ENCODE results near the gene MYO5A.
A peak's percentile ranks its signal among the peaks of the same experiment; 100 is the strongest.

Gene MYO5A

GRCh38 chr15:52281085-52282035 is 247.3 kb downstream of the MYO5A start:
- Histone ChIP-seq H3K4me1 (ENCODE audit: control insufficient read depth in 5 of 5, insufficient read depth in 5 of 5, low read length in 5 of 5) (peaks cover 0 to under 1% (median 0%) of the 10 kb centered on the region in 5 donors), H3K27me3 (ENCODE audit: control insufficient read depth in 5 of 5, insufficient read depth in 4 of 5, low read length in 5 of 5) (peaks cover 0 to 2% (median 2%) of the 10 kb centered on the region in 5 donors), H3K27ac (ENCODE audit: low read depth, low read length) (no peak overlapping the region), H3K9me3 (ENCODE audit: control insufficient read depth in 5 of 5, low read length in 5 of 5) (no peaks in the 10 kb centered on the region), H3K4me3 (ENCODE audit: low read depth in 1 of 5, low read length in 5 of 5) (no peak overlapping the region), H3K9ac (ENCODE audit: low read length in 5 of 5) (no peak overlapping the region), H3K36me3 (ENCODE audit: control insufficient read depth in 5 of 5, insufficient read depth in 5 of 5, low read length in 5 of 5) (peaks cover 0 to 23% (median 17%) of the 10 kb centered on the region in 5 donors)

GRCh38 chr15:52280326-52281084 is 248.2 kb downstream of the MYO5A start:
- Histone ChIP-seq H3K36me3 (ENCODE audit: control insufficient read depth in 5 of 5, insufficient read depth in 5 of 5, low read length in 5 of 5) (peaks cover 0 to 23% (median 19%) of the 10 kb centered on the region in 5 donors), H3K27ac (ENCODE audit: low read depth, low read length) (no peak overlapping the region), H3K4me3 (ENCODE audit: low read depth in 1 of 5, low read length in 5 of 5) (no peak overlapping the region), H3K27me3 (ENCODE audit: control insufficient read depth in 5 of 5, insufficient read depth in 4 of 5, low read length in 5 of 5) (peaks cover 0 to 2% (median 2%) of the 10 kb centered on the region in 5 donors), H3K4me1 (ENCODE audit: control insufficient read depth in 5 of 5, insufficient read depth in 5 of 5, low read length in 5 of 5) (peaks cover 0 to 5% (median 0%) of the 10 kb centered on the region in 5 donors), H3K9ac (ENCODE audit: low read length in 5 of 5) (no peak overlapping the region), H3K9me3 (ENCODE audit: control insufficient read depth in 5 of 5, low read length in 5 of 5) (no peaks in the 10 kb centered on the region)

GRCh38 chr15:52278636-52279367 is 249.9 kb downstream of the MYO5A start:
- peaks cover 0 to 2% (median 2%) of the 10 kb centered on the region in 5 donors for H3K27me3 ChIP-seq (ENCODE audit: control insufficient read depth in 5 of 5, insufficient read depth in 4 of 5, low read length in 5 of 5)
- H3K27ac ChIP-seq (ENCODE audit: low read depth, low read length), result no peak overlapping the region
- H3K4me1 ChIP-seq (ENCODE audit: control insufficient read depth in 5 of 5, insufficient read depth in 5 of 5, low read length in 5 of 5), result peaks cover 0 to 5% (median 0%) of the 10 kb centered on the region in 5 donors
- peaks cover 0 to 31% (median 29%) of the 10 kb centered on the region in 5 donors for H3K36me3 ChIP-seq (ENCODE audit: control insufficient read depth in 5 of 5, insufficient read depth in 5 of 5, low read length in 5 of 5)
- no peak overlapping the region for H3K9ac ChIP-seq (ENCODE audit: low read length in 5 of 5)
- no peak overlapping the region for H3K4me3 ChIP-seq (ENCODE audit: low read depth in 1 of 5, low read length in 5 of 5)
- H3K9me3 ChIP-seq (ENCODE audit: control insufficient read depth in 5 of 5, low read length in 5 of 5), result no peaks in the 10 kb centered on the region

GRCh38 chr15:52278135-52278534 is 250.5 kb downstream of the MYO5A start:
- no peak overlapping the region for H3K4me3 ChIP-seq (ENCODE audit: low read depth in 1 of 5, low read length in 5 of 5)
- peaks cover 0 to 31% (median 29%) of the 10 kb centered on the region in 5 donors for H3K36me3 ChIP-seq (ENCODE audit: control insufficient read depth in 5 of 5, insufficient read depth in 5 of 5, low read length in 5 of 5)
- no peak overlapping the region for H3K9ac ChIP-seq (ENCODE audit: low read length in 5 of 5)
- H3K4me1 ChIP-seq (ENCODE audit: control insufficient read depth in 5 of 5, insufficient read depth in 5 of 5, low read length in 5 of 5), result peaks cover 0 to 5% (median 0%) of the 10 kb centered on the region in 5 donors
- no peak overlapping the region for H3K27ac ChIP-seq (ENCODE audit: low read depth, low read length)
- H3K9me3 ChIP-seq (ENCODE audit: control insufficient read depth in 5 of 5, low read length in 5 of 5), result no peaks in the 10 kb centered on the region
- peaks cover 0 to 2% (median 0%) of the 10 kb centered on the region in 5 donors for H3K27me3 ChIP-seq (ENCODE audit: control insufficient read depth in 5 of 5, insufficient read depth in 4 of 5, low read length in 5 of 5)

- Histone ChIP-seq H3K4me3 (ENCODE audit: low read depth in 1 of 5, low read length in 5 of 5) (no peak overlapping the region), H3K9me3 (ENCODE audit: control insufficient read depth in 5 of 5, low read length in 5 of 5) (no peaks in the 10 kb centered on the region), H3K36me3 (ENCODE audit: control insufficient read depth in 5 of 5, insufficient read depth in 5 of 5, low read length in 5 of 5) (peaks cover 0 to 33% (median 28%) of the 10 kb centered on the region in 5 donors), H3K27ac (ENCODE audit: low read depth, low read length) (no peak overlapping the region), H3K9ac (ENCODE audit: low read length in 5 of 5) (no peak overlapping the region), H3K4me1 (ENCODE audit: control insufficient read depth in 5 of 5, insufficient read depth in 5 of 5, low read length in 5 of 5) (peaks cover 0 to 5% (median 0%) of the 10 kb centered on the region in 5 donors), H3K27me3 (ENCODE audit: control insufficient read depth in 5 of 5, insufficient read depth in 4 of 5, low read length in 5 of 5) (peaks cover 0 to 2% (median 0%) of the 10 kb centered on the region in 5 donors)
Observed at GRCh38 chr15:52277575-52277974, 251.1 kb downstream of the MYO5A start.

GRCh38 chr15:52276256-52276770 is 252.4 kb downstream of the MYO5A start:
- Histone ChIP-seq H3K36me3 (ENCODE audit: control insufficient read depth in 5 of 5, insufficient read depth in 5 of 5, low read length in 5 of 5) (peaks cover 0 to 39% (median 31%) of the 10 kb centered on the region in 5 donors), H3K27me3 (ENCODE audit: control insufficient read depth in 5 of 5, insufficient read depth in 4 of 5, low read length in 5 of 5) (no peaks in the 10 kb centered on the region), H3K9me3 (ENCODE audit: control insufficient read depth in 5 of 5, low read length in 5 of 5) (no peaks in the 10 kb centered on the region), H3K4me3 (ENCODE audit: low read depth in 1 of 5, low read length in 5 of 5) (no peak overlapping the region), H3K27ac (ENCODE audit: low read depth, low read length) (no peak overlapping the region), H3K9ac (ENCODE audit: low read length in 5 of 5) (no peak overlapping the region), H3K4me1 (ENCODE audit: control insufficient read depth in 5 of 5, insufficient read depth in 5 of 5, low read length in 5 of 5) (peaks cover 0 to 5% (median 0%) of the 10 kb centered on the region in 5 donors)

- Histone ChIP-seq H3K27ac (ENCODE audit: low read depth, low read length) (no peak overlapping the region), H3K9ac (ENCODE audit: low read length in 5 of 5) (no peak overlapping the region), H3K4me3 (ENCODE audit: low read depth in 1 of 5, low read length in 5 of 5) (no peak overlapping the region), H3K36me3 (ENCODE audit: control insufficient read depth in 5 of 5, insufficient read depth in 5 of 5, low read length in 5 of 5) (peaks cover 0 to 23% (median 2%) of the 10 kb centered on the region in 5 donors), H3K9me3 (ENCODE audit: control insufficient read depth in 5 of 5, low read length in 5 of 5) (no peaks in the 10 kb centered on the region), H3K27me3 (ENCODE audit: control insufficient read depth in 5 of 5, insufficient read depth in 4 of 5, low read length in 5 of 5) (no peaks in the 10 kb centered on the region), H3K4me1 (ENCODE audit: control insufficient read depth in 5 of 5, insufficient read depth in 5 of 5, low read length in 5 of 5) (peaks cover 8 to 33% (median 25%) of the 10 kb centered on the region in 5 donors)
Observed at GRCh38 chr15:52263563-52264282, 265.0 kb downstream of the MYO5A start.

- Histone ChIP-seq H3K9me3 (ENCODE audit: control insufficient read depth in 5 of 5, low read length in 5 of 5) (no peaks in the 10 kb centered on the region), H3K4me3 (ENCODE audit: low read depth in 1 of 5, low read length in 5 of 5) (no peak overlapping the region), H3K27ac (ENCODE audit: low read depth, low read length) (peak overlapping the region; percentile 67), H3K27me3 (ENCODE audit: control insufficient read depth in 5 of 5, insufficient read depth in 4 of 5, low read length in 5 of 5) (no peaks in the 10 kb centered on the region), H3K4me1 (ENCODE audit: control insufficient read depth in 5 of 5, insufficient read depth in 5 of 5, low read length in 5 of 5) (peaks cover 11 to 38% (median 31%) of the 10 kb centered on the region in 5 donors), H3K36me3 (ENCODE audit: control insufficient read depth in 5 of 5, insufficient read depth in 5 of 5, low read length in 5 of 5) (peaks cover 0 to 17% (median 2%) of the 10 kb centered on the region in 5 donors), H3K9ac (ENCODE audit: low read length in 5 of 5) (peak overlapping the region in 1 of 5 donors; percentile 17)
Observed at GRCh38 chr15:52262364-52262763, 266.3 kb downstream of the MYO5A start.

Measured in subcutaneous abdominal adipose tissue (tissue), 5 donors.